SH-SY5Y (cell line): ENCODE results near the gene DNAH1.

Experiments used
- GATA2 ChIP-seq: IDR thresholded peaks from 2 replicates; pipeline ENCODE4 v1.6.1; 2011; ENCODE audit warnings: mild to moderate bottlenecking, low read depth, low read length
- GATA3 ChIP-seq: IDR thresholded peaks from 2 replicates; pipeline ENCODE4 v1.6.1; 2011; ENCODE audit warnings: low read depth, mild to moderate bottlenecking, low read length, moderate library complexity

DNA sequence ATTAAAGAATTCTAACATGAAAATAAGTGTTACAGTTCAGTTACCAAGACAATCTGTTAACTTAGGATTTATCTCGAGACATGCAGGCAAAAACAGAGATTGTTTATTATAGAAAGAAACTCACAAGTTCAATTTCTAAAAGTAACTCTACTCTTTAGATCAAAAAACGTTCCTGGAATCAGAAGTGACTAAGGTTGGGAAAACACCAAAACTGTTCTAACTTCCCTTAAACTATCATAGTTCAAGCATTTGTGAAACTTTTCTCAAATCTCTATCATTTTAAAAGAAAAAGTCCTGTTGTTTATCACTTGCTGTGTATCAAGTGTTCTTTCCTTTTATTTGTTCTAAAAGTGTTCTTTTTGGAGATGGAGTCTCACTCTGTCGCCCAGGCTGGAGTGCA lies 46.3 kb upstream of the DNAH1 start:
- no peak for TF ChIP-seq GATA2
- no peak for TF ChIP-seq GATA3
